Measurements from ENCODE around the gene STXBP3.
"Not testable (repeated sequence)": the region's sequence is repeated elsewhere in the genome, so short reads cannot be mapped to it uniquely, and the experiment has no call there.

STXBP3 gene

GRCh38 chr1:108749081-108749480 is 2.6 kb downstream of the STXBP3 start:
- intact Hi-C loops (cut with micrococcal nuclease) = no loop called here
- H3K36me3 Mint-ChIP-seq (ENCODE audit: low read depth) = peaks cover 50% of the 10 kb centered on the region
- H3K9me3 Mint-ChIP-seq = no peaks in the 10 kb centered on the region
- no peak overlapping the region for H3K4me3 Mint-ChIP-seq
- H3K27ac Mint-ChIP-seq = no peak overlapping the region
- H3K27me3 Mint-ChIP-seq = no peaks in the 10 kb centered on the region
- H3K4me1 Mint-ChIP-seq (ENCODE audit: low read depth) = peaks cover 30% of the 10 kb centered on the region

- Mint-ChIP-seq H3K36me3 (ENCODE audit: low read depth) (peaks cover 62% of the 10 kb centered on the region), H3K4me3 (no peak overlapping the region), H3K4me1 (ENCODE audit: low read depth) (peaks cover 30% of the 10 kb centered on the region), H3K27me3 (no peaks in the 10 kb centered on the region), H3K27ac (no peak overlapping the region), H3K9me3 (no peaks in the 10 kb centered on the region)
- intact Hi-C loops (cut with micrococcal nuclease) = no loop called here
Observed at GRCh38 chr1:108750476-108751181, 4.2 kb downstream of the STXBP3 start.

GRCh38 chr1:108753363-108753762 is 6.9 kb downstream of the STXBP3 start:
- Mint-ChIP-seq H3K4me3 (no peak overlapping the region), H3K27me3 (no peaks in the 10 kb centered on the region), H3K36me3 (ENCODE audit: low read depth) (peaks cover 57% of the 10 kb centered on the region), H3K27ac (no peak overlapping the region), H3K4me1 (ENCODE audit: low read depth) (peaks cover 23% of the 10 kb centered on the region), H3K9me3 (no peaks in the 10 kb centered on the region)
- intact Hi-C loops (cut with micrococcal nuclease) = no loop called here

DNA sequence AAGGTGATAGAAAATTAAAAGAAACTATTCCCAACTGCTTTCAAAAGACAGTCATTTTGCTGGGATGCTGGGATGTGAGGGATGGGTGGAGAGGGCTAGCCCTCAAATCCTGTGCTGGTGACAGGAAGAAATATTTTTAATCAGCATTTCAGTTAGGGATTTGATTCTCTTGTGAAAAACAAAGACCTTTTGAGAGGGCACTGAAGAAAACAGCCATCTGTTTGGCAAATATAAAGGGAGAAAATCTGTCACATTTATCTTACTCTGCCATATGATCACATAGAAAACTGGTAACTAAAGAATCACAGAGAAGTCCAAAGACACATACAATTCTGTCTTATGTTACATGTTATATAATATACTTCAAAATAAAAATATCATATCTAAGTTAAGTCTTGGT is 12.3 kb downstream of the STXBP3 start:
- intact Hi-C loops (cut with micrococcal nuclease) = loop anchor here (5.0 kb wide), 1 partner anchor 44 kb away; no protein-coding TSS in a partner anchor
- Mint-ChIP-seq H3K27ac (no peak overlapping the region), H3K4me1 (ENCODE audit: low read depth) (no peaks in the 10 kb centered on the region), H3K4me3 (no peak overlapping the region), H3K36me3 (ENCODE audit: low read depth) (peaks cover 80% of the 10 kb centered on the region), H3K27me3 (no peaks in the 10 kb centered on the region), H3K9me3 (no peaks in the 10 kb centered on the region)

GRCh38 chr1:108767115-108767514 is 20.6 kb downstream of the STXBP3 start:
- intact Hi-C loops (cut with micrococcal nuclease) = no loop called here
- Mint-ChIP-seq H3K4me1 (ENCODE audit: low read depth) (no peaks in the 10 kb centered on the region), H3K4me3 (no peak overlapping the region), H3K36me3 (ENCODE audit: low read depth) (peaks cover 35% of the 10 kb centered on the region), H3K27me3 (no peaks in the 10 kb centered on the region), H3K9me3 (no peaks in the 10 kb centered on the region), H3K27ac (no peak overlapping the region)

DNA sequence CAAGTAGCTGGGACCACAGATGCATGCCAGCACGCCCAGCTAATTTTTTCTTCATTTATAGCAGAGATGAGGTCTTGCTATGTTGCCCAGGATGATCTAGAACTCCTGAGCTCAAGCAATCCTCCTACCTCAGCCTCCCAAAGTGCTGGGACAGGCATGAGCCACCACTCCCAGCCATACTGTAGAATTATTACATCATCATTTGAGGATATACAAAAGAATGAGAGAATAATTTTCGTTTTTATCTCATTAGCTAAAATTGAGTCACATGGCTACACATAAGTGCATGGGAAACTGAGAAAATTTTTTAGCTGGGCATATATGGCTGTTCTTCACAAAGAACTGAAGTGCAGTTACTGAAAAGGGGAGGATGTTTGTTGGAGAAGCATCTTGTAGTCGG is 21.2 kb downstream of the STXBP3 start:
- Mint-ChIP-seq H3K9me3 (no peaks in the 10 kb centered on the region), H3K4me3 (no peak overlapping the region), H3K4me1 (ENCODE audit: low read depth) (no peaks in the 10 kb centered on the region), H3K27ac (no peak overlapping the region), H3K36me3 (ENCODE audit: low read depth) (peaks cover 29% of the 10 kb centered on the region), H3K27me3 (no peaks in the 10 kb centered on the region)
- intact Hi-C loops (cut with micrococcal nuclease) = no loop called here

- Mint-ChIP-seq H3K36me3 (ENCODE audit: low read depth) (peaks cover 82% of the 10 kb centered on the region), H3K4me3 (no peak overlapping the region), H3K27ac (no peak overlapping the region), H3K9me3 (no peaks in the 10 kb centered on the region), H3K27me3 (no peaks in the 10 kb centered on the region), H3K4me1 (ENCODE audit: low read depth) (no peaks in the 10 kb centered on the region)
- intact Hi-C loops (cut with micrococcal nuclease) = no loop called here
Observed at GRCh38 chr1:108777839-108778238, 31.4 kb downstream of the STXBP3 start.

GRCh38 chr1:108779455-108779854 is 33.0 kb downstream of the STXBP3 start:
- no peaks in the 10 kb centered on the region for H3K4me1 Mint-ChIP-seq (ENCODE audit: low read depth)

DNA sequence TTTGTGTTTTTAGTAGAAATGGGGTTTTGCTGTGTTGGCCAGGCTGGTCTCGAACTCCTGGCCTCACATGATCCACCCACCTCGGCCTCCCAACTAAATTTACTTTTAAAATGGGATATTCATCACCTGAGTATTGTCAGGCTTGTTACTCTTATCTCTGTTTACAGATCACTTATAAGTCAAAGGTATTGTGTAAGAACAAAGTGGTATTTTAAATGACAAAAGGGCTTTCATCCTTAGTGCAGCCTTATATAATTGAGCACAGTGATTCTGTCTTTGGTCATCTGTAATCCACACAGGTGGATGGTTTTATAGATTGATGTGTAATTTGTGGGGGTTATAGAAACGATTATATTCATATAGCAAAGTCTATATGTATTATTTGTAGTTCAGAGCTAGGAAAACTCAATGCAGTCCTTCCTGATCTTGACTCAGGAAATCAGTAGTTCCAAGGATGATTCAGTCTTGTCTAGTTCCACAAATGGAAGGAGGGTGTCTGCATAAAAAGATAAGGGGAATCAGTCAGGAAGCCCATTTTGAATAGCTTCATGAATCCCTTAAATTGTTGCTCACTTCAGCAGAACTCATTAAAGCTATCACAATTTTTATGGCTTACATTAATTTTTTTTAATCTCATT is 34.6 kb downstream of the STXBP3 start:
- H3K4me3 Mint-ChIP-seq = no peak overlapping the region
- no peak overlapping the region for H3K27ac Mint-ChIP-seq
- intact Hi-C loops (cut with micrococcal nuclease) = no loop called here
- H3K9me3 Mint-ChIP-seq = peaks cover 29% of the 10 kb centered on the region
- peaks cover 85% of the 10 kb centered on the region for H3K36me3 Mint-ChIP-seq (ENCODE audit: low read depth)
- H3K4me1 Mint-ChIP-seq (ENCODE audit: low read depth) = no peaks in the 10 kb centered on the region
- H3K27me3 Mint-ChIP-seq = no peaks in the 10 kb centered on the region

More at GRCh38 chr1:108779455-108779854, 33.0 kb downstream of the STXBP3 start:
- Mint-ChIP-seq H3K9me3 (peaks cover 13% of the 10 kb centered on the region), H3K4me3 (no peak overlapping the region), H3K36me3 (ENCODE audit: low read depth) (peaks cover 85% of the 10 kb centered on the region), H3K27me3 (no peaks in the 10 kb centered on the region), H3K27ac (no peak overlapping the region)
- intact Hi-C loops (cut with micrococcal nuclease) = no loop called here

GRCh38 chr1:108781575-108781944 is 35.1 kb downstream of the STXBP3 start:
- H3K4me1 Mint-ChIP-seq (ENCODE audit: low read depth); H3K27me3 Mint-ChIP-seq; intact Hi-C loops (cut with micrococcal nuclease); H3K27ac Mint-ChIP-seq; H3K4me3 Mint-ChIP-seq: not testable (repeated sequence)
- Mint-ChIP-seq H3K36me3 (ENCODE audit: low read depth) (peaks cover 85% of the 10 kb centered on the region), H3K9me3 (peaks cover 31% of the 10 kb centered on the region)

DNA sequence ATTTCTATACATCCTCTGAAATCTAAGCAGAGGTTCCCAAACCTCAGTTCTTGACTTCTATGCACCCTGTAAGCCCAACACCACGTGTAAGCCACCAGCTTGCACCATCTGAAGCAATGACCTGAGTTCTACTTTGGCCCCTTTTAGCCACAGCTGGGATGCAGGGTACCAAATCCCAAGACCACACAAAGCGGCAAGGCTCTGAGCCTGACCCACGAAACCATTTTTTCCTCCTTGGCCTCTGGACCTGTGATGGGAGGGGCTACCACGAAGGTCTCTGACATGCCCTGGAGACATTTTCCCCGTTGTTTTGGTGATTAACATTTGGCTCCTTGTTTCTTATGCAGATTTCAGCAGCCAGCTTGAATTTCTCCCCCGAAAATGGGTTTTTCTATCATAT is 38.8 kb downstream of the STXBP3 start:
- Mint-ChIP-seq H3K36me3 (ENCODE audit: low read depth) (peaks cover 98% of the 10 kb centered on the region), H3K27ac (no peak overlapping the region), H3K9me3 (peaks cover 31% of the 10 kb centered on the region), H3K4me3 (no peak overlapping the region), H3K4me1 (ENCODE audit: low read depth) (no peaks in the 10 kb centered on the region), H3K27me3 (no peaks in the 10 kb centered on the region)
- intact Hi-C loops (cut with micrococcal nuclease) = no loop called here

DNA sequence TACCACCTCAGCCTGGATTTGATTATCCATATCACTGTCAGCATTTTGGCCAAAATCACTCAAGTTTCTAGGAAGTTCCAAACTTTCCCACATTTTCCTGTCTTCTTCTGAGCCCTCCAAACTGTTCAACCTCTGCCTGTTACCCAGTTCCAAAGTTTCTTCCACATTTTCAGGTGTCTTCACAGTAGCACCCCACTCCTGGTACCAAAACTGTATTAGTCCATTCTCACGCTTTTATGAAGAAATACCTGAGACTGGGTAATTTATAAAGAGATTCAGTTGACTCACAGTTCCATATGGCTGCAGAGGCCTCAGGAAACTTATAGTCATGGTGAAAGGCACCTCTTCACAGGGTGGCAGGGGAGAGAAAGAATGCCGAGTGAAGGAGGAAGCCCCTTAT is 39.4 kb downstream of the STXBP3 start:
- Mint-ChIP-seq H3K9me3 (peaks cover 36% of the 10 kb centered on the region), H3K27me3 (no peaks in the 10 kb centered on the region), H3K4me1 (ENCODE audit: low read depth) (no peaks in the 10 kb centered on the region), H3K4me3 (no peak overlapping the region), H3K27ac (no peak overlapping the region), H3K36me3 (ENCODE audit: low read depth) (peaks cover 98% of the 10 kb centered on the region)
- intact Hi-C loops (cut with micrococcal nuclease) = no loop called here

DNA sequence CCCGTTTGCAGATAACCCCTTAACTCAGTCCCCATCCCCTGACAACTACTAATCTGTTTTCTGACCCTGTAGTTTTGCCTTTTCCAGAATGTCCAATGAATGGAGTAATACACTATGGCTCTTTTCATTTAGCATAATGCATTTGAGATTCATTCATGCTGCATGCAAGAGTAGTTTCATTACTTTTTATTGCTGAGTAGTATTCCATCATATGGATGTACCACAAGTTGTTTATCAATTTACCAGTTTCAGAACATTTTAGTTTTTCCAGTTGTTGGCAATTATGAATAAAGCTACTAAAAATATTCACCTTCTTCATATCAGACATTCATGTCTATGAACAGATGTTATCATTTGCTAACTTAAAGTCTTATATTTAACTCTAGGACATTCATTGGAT is 45.3 kb downstream of the STXBP3 start:
- no peaks in the 10 kb centered on the region for H3K27me3 Mint-ChIP-seq
- peaks cover 21% of the 10 kb centered on the region for H3K9me3 Mint-ChIP-seq
- no peak overlapping the region for H3K27ac Mint-ChIP-seq
- intact Hi-C loops (cut with micrococcal nuclease) = loop anchor here (10.0 kb wide), 1 partner anchor 213 kb away; no protein-coding TSS in a partner anchor
- H3K4me3 Mint-ChIP-seq = no peak overlapping the region
- no peaks in the 10 kb centered on the region for H3K4me1 Mint-ChIP-seq (ENCODE audit: low read depth)
- peaks cover 92% of the 10 kb centered on the region for H3K36me3 Mint-ChIP-seq (ENCODE audit: low read depth)

DNA sequence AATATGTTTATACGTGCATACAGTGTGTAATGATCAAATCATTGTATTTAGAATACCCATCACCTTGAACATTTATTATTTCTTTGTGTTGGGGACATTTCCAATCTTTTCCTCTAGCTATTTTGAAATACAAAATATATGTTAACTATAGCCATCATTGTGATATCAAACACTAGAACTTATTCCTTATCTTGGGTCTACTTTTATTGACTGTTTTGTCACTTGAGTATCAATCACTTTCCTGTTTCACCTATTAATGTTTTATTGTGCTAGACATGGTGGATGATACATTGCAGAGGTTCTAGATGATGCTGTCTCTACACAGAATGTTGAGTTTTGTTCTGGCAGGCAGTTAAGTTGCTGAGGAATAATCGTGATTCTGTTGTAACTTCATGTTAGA is 45.9 kb downstream of the STXBP3 start:
- H3K4me1 Mint-ChIP-seq (ENCODE audit: low read depth) = no peaks in the 10 kb centered on the region
- no peak overlapping the region for H3K27ac Mint-ChIP-seq
- intact Hi-C loops (cut with micrococcal nuclease) = loop anchor here (10.0 kb wide), 1 partner anchor 212 kb away; no protein-coding TSS in a partner anchor
- peaks cover 93% of the 10 kb centered on the region for H3K36me3 Mint-ChIP-seq (ENCODE audit: low read depth)
- no peaks in the 10 kb centered on the region for H3K27me3 Mint-ChIP-seq
- H3K4me3 Mint-ChIP-seq = no peak overlapping the region
- peaks cover 21% of the 10 kb centered on the region for H3K9me3 Mint-ChIP-seq

Measured in dendritic cell treated with granulocyte-macrophage colony-stimulating factor and Interleukin-4, amounts not matched to agents 40 ng/mL and 50 ng/mL, for 4 days (primary cell).